ENCODE measurements around the gene ZBTB5. TPM values are rescaled to one million over a fixed set of nuclear protein-coding genes. Genes with fewer than 3 reads are reported as not detected.
A peak's percentile ranks its signal among the peaks of the same experiment; 100 is the strongest.

The ZBTB5 gene
- total and polyA plus RNA-seq, 2 donors (not counting 1 experiment from before 2014, with no cell fraction given), result 5.1 to 7.3 TPM

DNA sequence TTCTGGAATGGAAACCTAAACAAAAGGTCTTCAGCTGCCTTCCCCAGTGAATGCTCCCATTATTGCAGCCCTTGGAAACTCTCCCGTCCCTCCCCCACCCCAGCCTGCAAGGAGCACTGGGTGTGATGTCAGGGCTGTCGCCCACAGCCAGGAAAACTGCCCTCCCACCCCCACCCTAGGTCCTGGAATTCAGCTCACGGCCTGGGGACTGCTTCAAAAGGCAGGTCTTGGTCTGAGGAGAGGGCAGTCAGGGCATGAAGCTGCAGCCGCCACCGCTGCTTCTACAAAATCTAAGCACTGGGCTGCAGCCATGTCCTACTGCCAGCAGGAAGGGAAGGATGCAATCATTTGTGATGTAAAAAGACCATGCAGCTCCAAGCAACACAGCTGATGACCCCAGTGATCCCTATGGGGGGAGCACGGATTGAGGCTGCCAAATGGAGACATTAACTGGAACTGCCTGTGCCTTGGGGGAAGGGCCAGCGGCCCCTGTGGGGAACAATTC lies 31.3 kb downstream of the ZBTB5 start:
- no peak overlapping the region for H3K4me3 ChIP-seq (replicated peaks in 1 of 4; ENCODE audit: control extremely low read depth in 1 of 4, insufficient read depth in 1 of 4, low read depth in 3 of 4, low read length in 4 of 4)

DNA sequence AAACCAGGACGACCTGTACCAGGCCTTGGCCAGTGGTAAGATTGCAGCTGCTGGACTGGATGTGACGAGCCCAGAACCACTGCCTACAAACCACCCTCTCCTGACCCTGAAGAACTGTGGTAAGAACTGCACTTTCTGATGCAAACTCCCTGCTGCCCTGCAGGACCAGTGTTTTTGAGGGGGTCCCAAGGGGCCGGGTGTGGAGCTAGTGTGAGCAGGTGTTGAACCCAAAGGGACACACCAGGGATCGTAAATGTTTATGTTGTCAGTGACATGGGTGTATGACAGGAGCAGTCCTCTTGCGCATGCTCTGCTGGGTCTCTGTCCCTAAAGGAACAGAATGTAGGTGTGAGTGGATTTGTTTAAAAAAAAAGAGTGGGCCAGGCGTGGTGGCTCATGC lies 33.2 kb downstream of the ZBTB5 start:
- DNase-seq (ENCODE audit: low read depth in 2 of 2), result no peak
- Histone ChIP-seq H3K9ac (ENCODE audit: insufficient read depth, low read length) (no peak overlapping the region), H2AFZ (ENCODE audit: low read length) (no peak overlapping the region), H4K20me1 (ENCODE audit: control insufficient read depth, extremely low read depth, insufficient read depth, low read length) (no peaks in the 10 kb centered on the region), H3K27me3 (ENCODE audit: control insufficient read depth, insufficient read depth, low read length) (no peaks in the 10 kb centered on the region), H3K36me3 (ENCODE audit: control insufficient read depth, insufficient read depth, low read length) (peaks cover 32% of the 10 kb centered on the region), H3K4me2 (ENCODE audit: extremely low read depth, insufficient read depth, low read length) (no peak overlapping the region), H3K9me3 (ENCODE audit: control insufficient read depth, insufficient read depth, low read depth, low read length) (no peaks in the 10 kb centered on the region), H3K27ac (ENCODE audit: insufficient read depth, low read length) (no peak overlapping the region), H3K4me1 (ENCODE audit: control insufficient read depth, extremely low read depth, insufficient read depth, low read length) (no peaks in the 10 kb centered on the region), H3K4me3 (replicated peaks in 1 of 4; ENCODE audit: control extremely low read depth in 1 of 4, insufficient read depth in 1 of 4, low read depth in 3 of 4, low read length in 4 of 4) (no peak overlapping the region), H3K79me2 (ENCODE audit: control insufficient read depth, insufficient read depth, low read length) (no peaks in the 10 kb centered on the region)
- no peak for TF ChIP-seq EZH2 (IDR thresholded peaks at IDR 0.05; ENCODE audit: low read length, missing control alignments)
- TF ChIP-seq, protein P1, sequence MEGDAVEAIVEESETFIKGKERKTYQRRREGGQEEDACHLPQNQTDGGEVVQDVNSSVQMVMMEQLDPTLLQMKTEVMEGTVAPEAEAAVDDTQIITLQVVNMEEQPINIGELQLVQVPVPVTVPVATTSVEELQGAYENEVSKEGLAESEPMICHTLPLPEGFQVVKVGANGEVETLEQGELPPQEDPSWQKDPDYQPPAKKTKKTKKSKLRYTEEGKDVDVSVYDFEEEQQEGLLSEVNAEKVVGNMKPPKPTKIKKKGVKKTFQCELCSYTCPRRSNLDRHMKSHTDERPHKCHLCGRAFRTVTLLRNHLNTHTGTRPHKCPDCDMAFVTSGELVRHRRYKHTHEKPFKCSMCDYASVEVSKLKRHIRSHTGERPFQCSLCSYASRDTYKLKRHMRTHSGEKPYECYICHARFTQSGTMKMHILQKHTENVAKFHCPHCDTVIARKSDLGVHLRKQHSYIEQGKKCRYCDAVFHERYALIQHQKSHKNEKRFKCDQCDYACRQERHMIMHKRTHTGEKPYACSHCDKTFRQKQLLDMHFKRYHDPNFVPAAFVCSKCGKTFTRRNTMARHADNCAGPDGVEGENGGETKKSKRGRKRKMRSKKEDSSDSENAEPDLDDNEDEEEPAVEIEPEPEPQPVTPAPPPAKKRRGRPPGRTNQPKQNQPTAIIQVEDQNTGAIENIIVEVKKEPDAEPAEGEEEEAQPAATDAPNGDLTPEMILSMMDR (conservative IDR thresholded peaks at IDR 0.05 in 1 of 2, IDR thresholded peaks at IDR 0.05 in 1 of 2; ENCODE audit: low read depth in 1 of 2, low read length in 2 of 2), result no peak

More for the DNA sequence above, 31.3 kb downstream of the ZBTB5 start:
- no peak overlapping the region for H2AFZ ChIP-seq (ENCODE audit: low read length)
- no peak for TF ChIP-seq EZH2 (IDR thresholded peaks at IDR 0.05; ENCODE audit: low read length, missing control alignments)
- TF ChIP-seq, protein P1 (conservative IDR thresholded peaks at IDR 0.05 in 1 of 2, IDR thresholded peaks at IDR 0.05 in 1 of 2; ENCODE audit: low read depth in 1 of 2, low read length in 2 of 2), result no peak
- no peaks in the 10 kb centered on the region for H3K79me2 ChIP-seq (ENCODE audit: control insufficient read depth, insufficient read depth, low read length)
- H3K36me3 ChIP-seq (ENCODE audit: control insufficient read depth, insufficient read depth, low read length), result peaks cover 31% of the 10 kb centered on the region
- H3K27me3 ChIP-seq (ENCODE audit: control insufficient read depth, insufficient read depth, low read length), result no peaks in the 10 kb centered on the region
- peak; percentile 25 to 28 for DNase-seq (ENCODE audit: low read depth in 2 of 2)
- no peaks in the 10 kb centered on the region for H3K4me1 ChIP-seq (ENCODE audit: control insufficient read depth, extremely low read depth, insufficient read depth, low read length)
- H3K9me3 ChIP-seq (ENCODE audit: control insufficient read depth, insufficient read depth, low read depth, low read length), result no peaks in the 10 kb centered on the region
- H4K20me1 ChIP-seq (ENCODE audit: control insufficient read depth, extremely low read depth, insufficient read depth, low read length), result no peaks in the 10 kb centered on the region
- H3K27ac ChIP-seq (ENCODE audit: insufficient read depth, low read length), result no peak overlapping the region
- H3K4me2 ChIP-seq (ENCODE audit: extremely low read depth, insufficient read depth, low read length), result no peak overlapping the region
- no peak overlapping the region for H3K9ac ChIP-seq (ENCODE audit: insufficient read depth, low read length)

DNA sequence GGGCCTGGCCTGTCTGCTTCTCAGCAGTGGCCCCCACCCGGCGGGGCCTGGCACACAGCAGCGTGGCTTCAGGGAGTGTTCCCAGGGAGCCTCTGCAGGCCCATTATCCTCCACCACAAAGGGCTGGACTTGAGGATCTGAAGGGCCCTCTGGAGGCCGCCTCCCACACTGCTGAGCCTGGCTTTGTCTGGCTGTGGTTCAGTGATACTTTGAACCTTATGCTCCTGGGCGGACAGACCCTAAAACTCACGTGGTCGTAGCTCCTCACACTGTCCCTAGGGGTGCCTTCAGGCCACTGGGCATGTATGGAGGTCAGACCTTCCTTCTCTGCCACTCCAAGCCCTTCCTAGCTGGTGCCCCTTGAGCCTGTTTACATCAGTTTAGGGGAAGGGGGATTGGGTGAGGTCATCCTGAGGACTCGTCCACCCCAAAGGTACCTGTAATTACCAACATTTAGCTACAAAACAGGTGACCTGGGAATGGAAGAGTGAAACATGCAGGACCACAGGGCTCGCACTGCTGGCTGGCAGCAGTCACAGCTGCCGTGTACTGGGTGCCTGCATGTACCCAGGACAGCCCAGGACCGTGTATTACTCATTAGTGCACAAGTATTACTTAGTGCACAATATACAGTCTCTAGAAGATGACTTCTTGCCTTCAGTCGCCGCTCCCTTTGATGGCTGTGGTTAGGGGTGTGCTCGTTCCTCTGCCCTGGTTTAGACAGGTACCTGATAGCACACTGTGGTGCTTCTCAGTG lies 34.2 kb downstream of the ZBTB5 start:
- peak in 1 of 2 donors; percentile 32 for DNase-seq (ENCODE audit: low read depth in 2 of 2)
- H3K4me1 ChIP-seq (ENCODE audit: control insufficient read depth, extremely low read depth, insufficient read depth, low read length), result no peaks in the 10 kb centered on the region
- H2AFZ ChIP-seq (ENCODE audit: low read length), result no peak overlapping the region
- no peaks in the 10 kb centered on the region for H3K27me3 ChIP-seq (ENCODE audit: control insufficient read depth, insufficient read depth, low read length)
- no peak overlapping the region for H3K4me3 ChIP-seq (replicated peaks in 1 of 4; ENCODE audit: control extremely low read depth in 1 of 4, insufficient read depth in 1 of 4, low read depth in 3 of 4, low read length in 4 of 4)
- no peaks in the 10 kb centered on the region for H3K79me2 ChIP-seq (ENCODE audit: control insufficient read depth, insufficient read depth, low read length)
- no peaks in the 10 kb centered on the region for H4K20me1 ChIP-seq (ENCODE audit: control insufficient read depth, extremely low read depth, insufficient read depth, low read length)
- no peaks in the 10 kb centered on the region for H3K9me3 ChIP-seq (ENCODE audit: control insufficient read depth, insufficient read depth, low read depth, low read length)
- peaks cover 30% of the 10 kb centered on the region for H3K36me3 ChIP-seq (ENCODE audit: control insufficient read depth, insufficient read depth, low read length)
- no peak for TF ChIP-seq EZH2 (IDR thresholded peaks at IDR 0.05; ENCODE audit: low read length, missing control alignments)
- TF ChIP-seq, protein P1 (conservative IDR thresholded peaks at IDR 0.05 in 1 of 2, IDR thresholded peaks at IDR 0.05 in 1 of 2; ENCODE audit: low read depth in 1 of 2, low read length in 2 of 2), result no peak
- no peak overlapping the region for H3K27ac ChIP-seq (ENCODE audit: insufficient read depth, low read length)
- H3K4me2 ChIP-seq (ENCODE audit: extremely low read depth, insufficient read depth, low read length), result no peak overlapping the region
- no peak overlapping the region for H3K9ac ChIP-seq (ENCODE audit: insufficient read depth, low read length)

Data from fibroblast of lung (primary cell).